Prostate gland (tissue), 2 donors: ENCODE results near the gene SGPL1. TPM values are rescaled to one million over a fixed set of nuclear protein-coding genes. Genes with fewer than 3 reads are reported as not detected.

Source experiments
- DNase-seq: peaks from one replicate; pipeline ENCODE4 v3.0.0-alpha.2; 2019; ENCODE audit warnings: low spot score
- H3K27ac ChIP-seq, 2 donors: fragments of 200-600 bp; sonication (generic); 2 replicates each; pipeline ENCODE4 v1.5.1; 2017 to 2019
- H3K27me3 ChIP-seq: fragments of 200-600 bp; sonication (generic); replicated peaks from 2 replicates; pipeline ENCODE4 v1.5.1; 2019; ENCODE audit not compliant: insufficient read depth
- H3K36me3 ChIP-seq, 2 donors: fragments of 200-600 bp; sonication (generic); 1 replicate in 1 of 2; 2 replicates in 1 of 2; pipeline versions ENCODE4 v1.5.1 to v1.8.1; 2017 to 2019
- H3K4me1 ChIP-seq: fragments of 200-600 bp; sonication (generic); replicated peaks from 2 replicates; pipeline ENCODE4 v1.5.1; 2019
- H3K4me3 ChIP-seq, 2 donors: fragments of 200-600 bp; sonication (generic); 2 replicates each; pipeline ENCODE4 v1.5.1; 2017 to 2019
- H3K9me3 ChIP-seq: fragments of 200-600 bp; sonication (generic); 2 replicates; pipeline ENCODE4 v1.5.1; 2017
- CTCF ChIP-seq, 4 experiments: fragments of 200-600 bp in 2 of 4; fragments of 450-650 bp in 2 of 4; sonication (generic) in 2 of 4; IDR thresholded peaks; 1 replicate in 3 of 4; 2 replicates in 1 of 4; pipeline ENCODE4 v1.5.1; 2016 to 2019; ENCODE audit warnings: antibody characterized with exemption in 4 of 4, mild to moderate bottlenecking in 2 of 4, moderate library complexity in 2 of 4
- POLR2A ChIP-seq: fragments of 450-650 bp; IDR thresholded peaks from one replicate; pipeline ENCODE4 v1.6.1; 2016; ENCODE audit warnings: antibody characterized with exemption, mild to moderate bottlenecking
- POLR2AphosphoS5 ChIP-seq: sonication (generic); formaldehyde crosslinking; IDR thresholded peaks from one replicate; pipeline ENCODE4 v1.6.1; 2017; ENCODE audit warnings: antibody characterized with exemption
- WGBS: methylation state at CpG from one replicate; pipeline ENCODE4 v1.1.5; 2018; 5-methylcytosine and 5-hydroxymethylcytosine counted together
- intact Hi-C: fragments of 100-400 bp; cut with DNase I; formaldehyde crosslinking; loops from one replicate; pipeline ENCODE4 v1.14.2; 2022
- total RNA-seq, 2 donors: library from RNA; depleted of rRNA; stranded (reverse); fragments of >200 nt; gene quantifications; one replicate each; pipeline ENCODE4 v1.1.0, GENCODE V29; 2016

Gene SGPL1
- total RNA-seq, 2 donors from 2014 or later = 52.6 to 64.4 TPM

GRCh38 chr10:70775679-70776454 lies 39.9 kb upstream of the SGPL1 start:
- DNase-seq = no peak
- H3K36me3 ChIP-seq = no peaks in the 10 kb centered on the region
- intact Hi-C loops = no loop called here
- no peaks in the 10 kb centered on the region for H3K27me3 ChIP-seq
- H3K9me3 ChIP-seq = no peaks in the 10 kb centered on the region
- WGBS = 85% methylated on average over 13 of the region's 13 CpGs
- TF ChIP-seq POLR2A (no peak), CTCF (IDR thresholded peaks at IDR 0.05) (no peak), POLR2AphosphoS5 (no peak)
- H3K4me3 ChIP-seq = no peak overlapping the region
- H3K4me1 ChIP-seq = no peaks in the 10 kb centered on the region
- no peak overlapping the region for H3K27ac ChIP-seq

- no peak overlapping the region for H3K27ac ChIP-seq
- 93% methylated on average over 10 of the region's 11 CpGs for WGBS
- no peaks in the 10 kb centered on the region for H3K27me3 ChIP-seq
- no peaks in the 10 kb centered on the region for H3K36me3 ChIP-seq
- no peak overlapping the region for H3K4me3 ChIP-seq
- no peak for DNase-seq
- TF ChIP-seq CTCF (IDR thresholded peaks at IDR 0.05) (no peak), POLR2A (no peak), POLR2AphosphoS5 (no peak)
- intact Hi-C loops = no loop called here
- H3K9me3 ChIP-seq = no peaks in the 10 kb centered on the region
- H3K4me1 ChIP-seq = no peaks in the 10 kb centered on the region
Measured at GRCh38 chr10:70776455-70777005, 39.2 kb upstream of the SGPL1 start.

- TF ChIP-seq POLR2A (no peak), POLR2AphosphoS5 (no peak), CTCF (IDR thresholded peaks at IDR 0.05) (no peak)
- no peak overlapping the region for H3K4me3 ChIP-seq
- 91% methylated on average over 18 of the region's 18 CpGs for WGBS
- intact Hi-C loops = no loop called here
- H3K4me1 ChIP-seq = no peaks in the 10 kb centered on the region
- no peak for DNase-seq
- H3K27ac ChIP-seq = no peak overlapping the region
- no peaks in the 10 kb centered on the region for H3K27me3 ChIP-seq
- H3K9me3 ChIP-seq = no peaks in the 10 kb centered on the region
- no peaks in the 10 kb centered on the region for H3K36me3 ChIP-seq
Measured at GRCh38 chr10:70777063-70777875, 38.5 kb upstream of the SGPL1 start.

- H3K27me3 ChIP-seq = no peaks in the 10 kb centered on the region
- DNase-seq = no peak
- H3K4me1 ChIP-seq = no peaks in the 10 kb centered on the region
- 80% methylated on average over 9 of the region's 9 CpGs for WGBS
- H3K36me3 ChIP-seq = no peaks in the 10 kb centered on the region
- intact Hi-C loops = no loop called here
- no peak overlapping the region for H3K4me3 ChIP-seq
- H3K27ac ChIP-seq = no peak overlapping the region
- no peaks in the 10 kb centered on the region for H3K9me3 ChIP-seq
- TF ChIP-seq POLR2A (no peak), CTCF (IDR thresholded peaks at IDR 0.05) (no peak), POLR2AphosphoS5 (no peak)
Measured at GRCh38 chr10:70778267-70778924, 37.4 kb upstream of the SGPL1 start.
